HG03095 (cell line): ENCODE measurements around the gene STARD10.

Source experiments
- ATAC-seq: cut with Tn5 transposase; IDR thresholded peaks from one replicate; pipeline ENCODE4 v1.9.1; 2021; ENCODE audit warnings: moderate library complexity; ENCODE audit not compliant: unreplicated experiment

Gene STARD10

GRCh38 chr11:72712168-72712751, 81.6 kb downstream of the STARD10 start:
- no peak for ATAC-seq

DNA sequence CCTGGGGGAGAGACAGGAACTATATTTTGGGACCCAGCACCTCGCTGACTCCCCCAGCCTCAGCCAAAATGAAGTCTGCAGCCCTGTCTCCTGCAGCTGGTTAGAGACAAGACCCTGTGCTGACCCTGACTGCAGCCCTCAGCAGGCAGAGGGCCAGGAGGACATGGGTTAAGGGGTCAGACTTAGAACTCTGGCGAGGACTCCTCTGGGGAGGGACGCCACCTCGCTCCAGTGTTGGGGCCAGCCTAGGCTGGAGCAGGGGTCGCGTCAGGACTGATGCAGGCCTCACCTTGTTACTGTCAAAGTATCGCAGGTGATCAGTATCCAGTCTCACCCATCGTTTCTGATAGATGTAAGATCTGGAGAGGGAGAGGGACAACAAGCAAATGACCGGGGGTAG, 82.7 kb downstream of the STARD10 start:
- ATAC-seq: no peak

GRCh38 chr11:72710278-72710677, 83.6 kb downstream of the STARD10 start:
- no peak for ATAC-seq

DNA sequence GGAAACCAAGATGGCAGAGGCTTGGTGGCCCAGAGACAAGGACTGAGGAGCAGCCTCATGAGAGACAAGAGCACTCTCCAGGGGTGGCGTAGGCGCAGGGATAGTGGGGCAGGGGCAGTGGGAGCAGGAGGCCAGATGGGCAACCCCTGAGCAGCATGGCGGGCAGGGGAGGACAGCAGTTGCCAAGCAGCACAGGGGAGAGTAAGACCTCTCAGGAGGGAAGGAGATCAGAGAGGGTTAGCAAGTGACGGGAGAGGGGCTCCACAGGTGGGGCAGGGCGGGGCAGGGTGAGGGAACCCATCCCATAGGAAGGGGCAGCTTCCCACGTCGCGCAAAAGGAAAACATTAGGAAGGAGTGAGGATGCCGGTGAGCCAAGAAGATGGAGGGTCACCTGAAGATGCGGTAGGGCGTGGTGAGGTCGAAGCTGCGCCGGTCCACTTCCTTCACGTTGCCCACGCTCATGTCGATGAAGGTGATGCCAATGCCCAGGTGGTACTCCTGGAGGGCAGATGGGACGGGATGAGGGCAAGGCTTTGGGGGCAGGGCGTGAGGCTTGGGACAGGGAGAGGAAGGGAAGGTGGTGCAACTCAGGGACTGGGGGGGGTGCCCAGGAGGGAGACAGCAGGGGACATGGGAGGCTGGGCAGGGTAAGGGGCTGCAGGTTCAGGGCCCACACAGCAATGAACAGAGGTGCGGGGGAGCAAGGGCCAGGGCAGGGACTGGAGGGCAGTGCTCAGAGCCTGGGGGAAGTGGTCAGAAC, 84.2 kb downstream of the STARD10 start:
- no peak for ATAC-seq

- ATAC-seq: no peak
Observed at GRCh38 chr11:72707032-72707431, 86.8 kb downstream of the STARD10 start.

DNA sequence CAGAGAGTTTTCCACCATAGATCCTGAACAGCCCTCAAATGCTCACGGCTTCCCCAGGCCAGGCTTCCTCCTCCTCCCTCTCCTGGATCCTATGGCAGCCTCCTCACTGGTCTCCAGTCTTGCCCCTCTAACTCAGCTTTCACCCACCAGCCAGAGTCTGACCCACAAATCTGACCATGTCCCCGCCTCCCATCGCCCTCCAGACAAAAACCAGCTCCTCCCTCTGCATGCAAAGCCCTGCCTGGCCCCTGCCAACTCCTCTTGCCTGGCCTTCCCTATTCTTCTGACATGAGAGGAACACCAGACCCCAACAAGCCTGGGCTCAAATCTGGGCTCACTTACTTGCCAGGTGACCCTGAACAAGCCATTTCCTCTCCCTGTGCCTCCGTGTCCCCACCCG, 87.3 kb downstream of the STARD10 start:
- ATAC-seq: no peak

GRCh38 chr11:72705442-72706365, 88.1 kb downstream of the STARD10 start:
- ATAC-seq: no peak

DNA sequence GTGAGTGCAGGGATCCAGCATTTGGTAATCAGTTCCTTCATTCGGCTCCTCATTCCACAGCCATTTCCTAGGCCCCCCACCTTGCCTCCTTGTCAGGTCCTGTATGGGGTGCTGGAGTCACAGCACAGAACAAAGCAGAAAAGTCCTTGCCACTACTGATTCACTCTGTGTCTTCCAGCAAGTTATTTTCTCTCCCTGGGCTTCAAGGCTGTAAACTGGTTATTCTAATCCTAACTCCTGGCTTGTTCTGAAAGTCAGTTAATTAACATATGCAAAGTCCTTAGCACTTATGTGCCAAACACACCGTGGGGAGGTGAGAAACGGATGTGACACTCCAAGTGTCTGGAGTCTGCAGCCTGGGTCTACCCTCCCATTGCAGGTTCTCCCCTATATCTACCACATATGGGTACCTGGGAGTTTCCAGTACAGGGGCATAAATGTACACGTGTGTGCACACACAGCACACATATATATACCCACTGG, 89.0 kb downstream of the STARD10 start:
- no peak for ATAC-seq
